Measurements from ENCODE around the gene AADACL4. TPM values are rescaled to one million over a fixed set of nuclear protein-coding genes. Genes with fewer than 3 reads are reported as not detected.
A peak's percentile ranks its signal among the peaks of the same experiment; 100 is the strongest.

AADACL4 gene
- polyA plus RNA-seq, 1 donor = not detected

DNA sequence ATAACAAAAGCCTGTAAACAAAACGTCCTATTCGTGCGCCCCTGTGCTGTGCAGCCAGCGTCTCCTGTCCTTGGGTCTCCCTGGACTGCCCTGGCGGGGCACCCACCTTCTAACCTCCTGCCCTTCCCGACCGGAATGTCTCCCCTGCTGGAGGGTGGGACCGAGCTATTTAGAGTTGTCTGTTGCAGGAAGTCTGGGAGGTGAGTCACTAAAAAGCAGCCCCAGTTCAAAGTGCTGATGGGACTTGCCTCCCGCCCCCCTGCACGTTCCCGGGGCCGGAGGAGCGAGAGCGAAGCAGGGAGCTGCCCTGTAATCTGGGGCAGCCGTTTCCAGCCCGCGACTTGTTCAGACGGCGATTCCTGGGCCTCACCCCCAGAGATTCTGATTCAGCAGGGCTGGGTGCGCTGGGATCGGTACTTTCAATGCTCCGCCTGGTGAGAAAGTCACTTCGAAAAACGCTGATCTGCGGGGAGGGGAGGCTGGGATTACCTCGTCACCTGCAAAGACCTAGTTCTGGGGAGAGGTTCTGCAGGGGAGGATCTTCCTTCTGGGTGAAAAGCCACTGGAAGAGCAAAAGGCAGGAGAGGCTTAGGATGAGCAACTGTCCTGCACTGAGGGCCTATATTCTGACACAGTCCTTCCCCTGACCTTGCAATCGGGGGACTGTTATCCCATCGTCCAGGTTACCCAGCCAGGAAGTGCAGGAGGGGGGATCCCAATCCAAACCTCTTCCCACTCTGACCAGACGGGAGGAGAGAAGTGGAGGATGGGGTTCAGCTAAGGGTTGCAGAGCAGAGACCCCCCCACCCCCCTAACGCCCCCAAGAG, 24.7 kb upstream of the AADACL4 start:
- WGBS (ENCODE audit: insufficient coverage, low lambda C conversion rate) = no CpG with 5 or more reads among the region's 30 CpGs
- H3K4me3 ChIP-seq (ENCODE audit: low read length) = peak overlapping the region; percentile 96
- H3K4me1 ChIP-seq (ENCODE audit: control insufficient read depth, insufficient read depth, low read length) = peaks cover 20% of the 10 kb centered on the region
- H3K27ac ChIP-seq (ENCODE audit: low read length) = peak overlapping the region; percentile 95
- H3K27me3 ChIP-seq (ENCODE audit: control insufficient read depth, insufficient read depth, low read length) = no peaks in the 10 kb centered on the region
- peak; percentile 91 to 97 for DNase-seq
- H3K36me3 ChIP-seq (ENCODE audit: control insufficient read depth, insufficient read depth, low read length) = no peaks in the 10 kb centered on the region
- no peaks in the 10 kb centered on the region for H3K9me3 ChIP-seq (ENCODE audit: control insufficient read depth, low read depth, low read length)

DNA sequence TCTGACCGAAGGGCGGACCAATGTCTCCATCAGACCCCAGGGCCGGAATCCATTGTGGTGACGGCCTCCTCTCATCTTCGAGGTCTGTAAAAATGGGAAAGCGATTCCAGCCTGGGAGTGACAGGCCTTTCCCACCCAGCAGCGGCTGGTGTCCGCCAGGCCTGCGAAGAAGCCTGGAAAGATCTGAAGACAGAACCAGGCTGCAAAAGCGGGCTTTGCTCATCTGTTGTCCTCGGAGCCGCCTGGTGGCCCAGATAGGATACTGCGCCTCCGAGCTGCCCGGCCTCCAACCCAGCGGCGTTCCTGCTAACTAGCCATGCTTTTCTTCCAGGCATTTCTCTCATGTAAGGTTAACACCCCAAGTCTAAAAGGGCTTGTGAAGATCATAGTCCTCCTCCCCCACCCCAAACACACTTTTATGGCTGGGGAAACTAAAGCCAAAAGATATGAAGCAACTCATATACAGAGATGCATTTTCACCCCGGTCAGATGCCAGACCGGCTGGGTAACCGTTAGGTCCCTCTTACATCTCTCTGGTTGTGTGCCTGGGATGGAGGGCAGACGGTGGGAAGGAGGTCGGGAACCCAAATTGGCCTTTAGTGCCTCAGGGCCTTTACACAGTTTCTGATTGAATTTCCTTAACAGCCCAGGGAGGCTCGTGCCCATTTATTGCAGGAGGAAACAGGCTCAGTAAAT, 23.9 kb upstream of the AADACL4 start:
- peak; percentile 79 to 83 for DNase-seq
- H3K9me3 ChIP-seq (ENCODE audit: control insufficient read depth, low read depth, low read length) = no peaks in the 10 kb centered on the region
- peak overlapping the region; percentile 95 for H3K27ac ChIP-seq (ENCODE audit: low read length)
- WGBS (ENCODE audit: insufficient coverage, low lambda C conversion rate) = 50% methylated on average over 2 of the region's 23 CpGs
- H3K27me3 ChIP-seq (ENCODE audit: control insufficient read depth, insufficient read depth, low read length) = no peaks in the 10 kb centered on the region
- H3K4me1 ChIP-seq (ENCODE audit: control insufficient read depth, insufficient read depth, low read length) = peaks cover 12% of the 10 kb centered on the region
- H3K36me3 ChIP-seq (ENCODE audit: control insufficient read depth, insufficient read depth, low read length) = no peaks in the 10 kb centered on the region
- H3K4me3 ChIP-seq (ENCODE audit: low read length) = peak overlapping the region; percentile 96

DNA sequence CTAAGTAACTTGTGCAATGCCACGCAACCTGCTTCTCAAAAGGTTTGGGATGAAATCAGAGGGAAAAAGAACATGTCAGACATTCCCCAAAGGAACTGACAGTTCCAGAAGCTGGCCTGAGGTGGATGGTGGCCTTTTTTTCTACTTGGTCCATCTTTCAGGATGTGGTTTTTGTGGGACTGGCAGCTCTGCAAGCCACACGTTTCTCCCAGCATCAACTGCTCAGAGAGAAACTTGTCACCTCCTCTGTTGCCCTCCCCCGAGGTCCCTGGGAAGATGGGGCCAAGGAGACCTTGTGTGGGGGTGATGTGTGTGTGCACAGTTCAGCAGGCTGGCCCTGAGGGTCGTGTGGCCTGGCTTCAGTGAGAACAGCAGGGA, 23.4 kb upstream of the AADACL4 start:
- Histone ChIP-seq H3K36me3 (ENCODE audit: control insufficient read depth, insufficient read depth, low read length) (no peaks in the 10 kb centered on the region), H3K27ac (ENCODE audit: low read length) (no peak overlapping the region), H3K9me3 (ENCODE audit: control insufficient read depth, low read depth, low read length) (no peaks in the 10 kb centered on the region), H3K27me3 (ENCODE audit: control insufficient read depth, insufficient read depth, low read length) (no peaks in the 10 kb centered on the region), H3K4me3 (ENCODE audit: low read length) (no peak overlapping the region), H3K4me1 (ENCODE audit: control insufficient read depth, insufficient read depth, low read length) (peaks cover 12% of the 10 kb centered on the region)
- no peak for DNase-seq
- no CpG with 5 or more reads among the region's 4 CpGs for WGBS (ENCODE audit: insufficient coverage, low lambda C conversion rate)

DNA sequence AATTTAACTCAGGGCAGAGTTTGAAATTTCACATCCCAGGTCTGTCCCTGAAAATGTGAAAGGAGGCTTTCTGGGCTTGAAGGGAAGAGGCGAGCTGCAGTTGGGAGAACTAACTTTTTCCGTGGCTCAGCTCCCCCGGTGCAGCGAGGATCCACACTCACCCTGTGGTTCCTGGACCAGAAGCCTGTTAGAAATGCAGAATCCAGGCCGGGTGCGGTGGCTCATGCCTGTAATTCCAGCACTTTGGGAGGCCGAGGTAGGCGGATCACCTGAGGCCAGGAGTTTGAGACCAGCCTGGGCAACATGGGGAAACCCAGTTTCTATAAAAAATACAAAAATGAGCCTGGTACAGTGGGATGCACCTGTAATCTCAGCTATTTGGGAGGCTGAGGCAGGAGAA, 23.0 kb upstream of the AADACL4 start:
- H3K27ac ChIP-seq (ENCODE audit: low read length) = no peak overlapping the region
- H3K36me3 ChIP-seq (ENCODE audit: control insufficient read depth, insufficient read depth, low read length) = no peaks in the 10 kb centered on the region
- no CpG with 5 or more reads among the region's 8 CpGs for WGBS (ENCODE audit: insufficient coverage, low lambda C conversion rate)
- H3K4me3 ChIP-seq (ENCODE audit: low read length) = no peak overlapping the region
- no peak for DNase-seq
- H3K27me3 ChIP-seq (ENCODE audit: control insufficient read depth, insufficient read depth, low read length) = no peaks in the 10 kb centered on the region
- H3K4me1 ChIP-seq (ENCODE audit: control insufficient read depth, insufficient read depth, low read length) = peaks cover 12% of the 10 kb centered on the region
- no peaks in the 10 kb centered on the region for H3K9me3 ChIP-seq (ENCODE audit: control insufficient read depth, low read depth, low read length)

DNA sequence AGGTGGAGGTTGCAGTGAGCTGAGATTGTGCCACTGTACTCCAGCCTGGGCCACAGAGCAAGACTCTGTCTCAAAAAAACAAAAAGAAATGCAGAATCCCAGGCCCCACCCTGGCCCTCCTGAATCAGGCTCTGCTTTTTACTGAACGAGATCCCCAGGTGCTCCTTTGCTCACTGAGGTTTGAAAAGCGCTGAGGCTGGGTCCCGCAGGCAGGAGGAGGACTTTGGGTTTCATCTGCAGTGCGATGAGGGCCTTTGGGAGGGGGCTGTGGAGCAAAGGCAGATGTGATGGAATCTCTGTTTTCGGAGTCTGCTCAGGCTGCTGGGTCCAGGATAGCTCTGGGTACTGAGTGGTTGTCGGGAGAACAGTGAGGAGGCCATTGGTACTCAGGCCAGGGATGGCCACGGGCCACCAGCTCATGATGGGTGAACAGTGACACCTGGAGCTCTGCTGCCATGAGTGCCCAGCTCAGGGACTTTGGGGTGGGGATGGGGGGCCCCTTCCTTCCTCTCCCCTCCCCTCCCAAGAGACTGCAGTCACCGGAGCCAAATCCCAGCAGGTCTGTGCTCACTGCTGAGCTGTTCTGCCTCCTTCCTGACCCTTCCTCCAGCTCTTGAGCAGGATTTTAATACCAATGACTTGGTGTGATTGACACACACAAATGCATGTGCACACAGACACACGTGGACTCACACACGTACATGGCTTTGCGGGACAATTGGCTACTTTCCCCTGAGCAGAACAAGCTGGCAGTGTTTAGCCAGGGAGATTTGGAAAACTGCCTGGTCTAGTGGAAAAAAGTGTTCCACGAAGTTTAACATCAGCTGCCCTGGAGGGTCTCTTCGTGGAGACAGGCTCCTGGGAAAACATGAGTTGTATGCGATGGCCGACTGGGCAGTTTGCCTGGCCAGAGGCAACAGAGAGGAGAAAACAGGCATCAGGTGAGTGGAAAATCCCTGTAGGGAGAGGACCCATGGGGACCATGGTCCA, 22.2 kb upstream of the AADACL4 start:
- Histone ChIP-seq H3K27me3 (ENCODE audit: control insufficient read depth, insufficient read depth, low read length) (no peaks in the 10 kb centered on the region), H3K9me3 (ENCODE audit: control insufficient read depth, low read depth, low read length) (no peaks in the 10 kb centered on the region), H3K4me1 (ENCODE audit: control insufficient read depth, insufficient read depth, low read length) (peaks cover 12% of the 10 kb centered on the region), H3K4me3 (ENCODE audit: low read length) (no peak overlapping the region), H3K36me3 (ENCODE audit: control insufficient read depth, insufficient read depth, low read length) (no peaks in the 10 kb centered on the region), H3K27ac (ENCODE audit: low read length) (no peak overlapping the region)
- DNase-seq = no peak
- no CpG with 5 or more reads among the region's 15 CpGs for WGBS (ENCODE audit: insufficient coverage, low lambda C conversion rate)

DNA sequence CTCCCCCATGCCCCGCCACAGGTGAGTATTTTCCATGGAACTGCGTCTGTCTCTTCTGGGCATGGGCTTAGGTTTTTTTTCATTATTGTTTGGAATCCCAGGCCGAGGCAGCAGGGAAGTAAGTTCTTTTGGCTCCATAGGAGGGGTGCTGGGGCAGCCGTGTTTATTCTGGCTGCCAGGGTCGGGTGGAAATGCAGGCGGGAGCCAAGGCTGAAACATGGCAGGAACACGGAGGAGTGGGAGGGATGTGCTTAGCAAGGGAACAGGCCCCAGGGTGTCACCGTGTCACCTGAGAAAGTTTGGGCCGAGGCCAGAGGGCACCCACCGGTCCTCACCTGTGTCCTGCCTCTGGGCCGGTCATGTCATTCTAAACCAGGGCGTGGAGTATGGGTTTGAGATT, 21.4 kb upstream of the AADACL4 start:
- Histone ChIP-seq H3K4me3 (ENCODE audit: low read length) (no peak overlapping the region), H3K9me3 (ENCODE audit: control insufficient read depth, low read depth, low read length) (no peaks in the 10 kb centered on the region), H3K4me1 (ENCODE audit: control insufficient read depth, insufficient read depth, low read length) (peaks cover 12% of the 10 kb centered on the region), H3K27me3 (ENCODE audit: control insufficient read depth, insufficient read depth, low read length) (no peaks in the 10 kb centered on the region), H3K36me3 (ENCODE audit: control insufficient read depth, insufficient read depth, low read length) (no peaks in the 10 kb centered on the region), H3K27ac (ENCODE audit: low read length) (no peak overlapping the region)
- no peak for DNase-seq
- no CpG with 5 or more reads among the region's 12 CpGs for WGBS (ENCODE audit: insufficient coverage, low lambda C conversion rate)

DNA sequence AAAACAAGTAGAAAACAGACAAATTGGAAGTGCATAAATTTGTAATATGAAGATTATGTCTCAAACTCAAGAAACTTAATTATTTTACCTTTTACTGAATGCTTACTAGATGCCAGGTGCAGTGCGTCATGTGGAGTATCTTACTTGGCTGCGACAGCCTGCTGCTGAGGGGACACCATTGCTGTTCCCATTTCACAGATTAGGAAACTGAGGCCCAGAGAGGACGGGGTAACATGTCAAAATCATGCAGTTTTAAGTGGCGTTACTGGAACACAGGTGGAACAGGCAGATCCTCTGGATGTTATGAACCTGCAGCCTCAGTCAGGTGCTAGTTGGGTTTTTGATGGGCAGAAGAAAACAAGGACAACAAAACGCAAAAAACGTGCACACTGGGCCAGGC, 18.6 kb upstream of the AADACL4 start:
- no CpG with 5 or more reads among the region's 6 CpGs for WGBS (ENCODE audit: insufficient coverage, low lambda C conversion rate)

DNA sequence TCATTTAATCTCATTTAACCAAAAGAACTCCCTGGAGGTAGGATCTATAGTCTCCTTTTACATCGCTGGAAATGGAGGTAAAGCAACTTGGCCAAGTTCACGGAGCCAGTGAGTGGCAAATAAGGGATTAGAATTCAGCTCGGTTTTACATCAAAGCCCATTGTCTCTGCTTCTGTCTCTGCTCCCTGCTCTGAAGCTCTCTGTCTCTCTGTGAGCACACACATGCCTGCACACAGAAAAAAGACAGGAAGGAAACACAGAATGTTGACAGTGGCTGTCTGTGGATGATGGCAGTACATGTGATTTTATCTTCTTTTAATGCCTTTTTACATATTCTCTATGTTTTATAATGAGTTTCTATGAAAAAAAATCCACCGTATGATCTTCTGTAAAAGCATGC, 17.0 kb upstream of the AADACL4 start:
- no peak overlapping the region for H3K27ac ChIP-seq (ENCODE audit: low read length)
- no peak overlapping the region for H3K4me3 ChIP-seq (ENCODE audit: low read length)
- H3K4me1 ChIP-seq (ENCODE audit: control insufficient read depth, insufficient read depth, low read length) = no peaks in the 10 kb centered on the region
- no peak for DNase-seq
- H3K27me3 ChIP-seq (ENCODE audit: control insufficient read depth, insufficient read depth, low read length) = no peaks in the 10 kb centered on the region
- no peaks in the 10 kb centered on the region for H3K9me3 ChIP-seq (ENCODE audit: control insufficient read depth, low read depth, low read length)
- no peaks in the 10 kb centered on the region for H3K36me3 ChIP-seq (ENCODE audit: control insufficient read depth, insufficient read depth, low read length)
- no CpG with 5 or more reads among the region's 4 CpGs for WGBS (ENCODE audit: insufficient coverage, low lambda C conversion rate)

More for the DNA sequence above, 18.6 kb upstream of the AADACL4 start:
- H3K27ac ChIP-seq (ENCODE audit: low read length) = no peak overlapping the region
- no peak for DNase-seq
- H3K4me1 ChIP-seq (ENCODE audit: control insufficient read depth, insufficient read depth, low read length) = peaks cover under 1% of the 10 kb centered on the region
- H3K4me3 ChIP-seq (ENCODE audit: low read length) = no peak overlapping the region
- H3K9me3 ChIP-seq (ENCODE audit: control insufficient read depth, low read depth, low read length) = no peaks in the 10 kb centered on the region
- no peaks in the 10 kb centered on the region for H3K27me3 ChIP-seq (ENCODE audit: control insufficient read depth, insufficient read depth, low read length)
- H3K36me3 ChIP-seq (ENCODE audit: control insufficient read depth, insufficient read depth, low read length) = no peaks in the 10 kb centered on the region

DNA sequence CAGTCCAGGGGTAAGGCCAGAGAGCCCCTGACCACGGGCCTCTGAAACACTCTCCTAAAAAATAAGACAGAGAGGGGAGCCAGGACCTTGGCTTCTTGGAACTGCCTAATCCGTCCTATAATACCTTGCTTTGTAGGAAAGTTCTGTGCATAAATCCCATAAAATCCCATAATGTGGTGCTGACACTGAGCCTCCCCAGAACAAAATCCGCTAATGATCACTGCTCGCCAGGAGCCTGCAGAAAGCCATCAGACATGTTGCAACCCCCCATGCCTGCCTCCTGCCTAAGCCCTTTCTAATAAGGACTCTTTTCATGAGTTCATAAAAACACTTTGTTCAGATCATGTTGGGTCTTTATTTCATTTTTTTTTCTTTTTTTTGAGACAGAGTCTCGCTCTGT, 16.6 kb upstream of the AADACL4 start:
- H3K9me3 ChIP-seq (ENCODE audit: control insufficient read depth, low read depth, low read length) = no peaks in the 10 kb centered on the region
- no CpG with 5 or more reads among the region's 5 CpGs for WGBS (ENCODE audit: insufficient coverage, low lambda C conversion rate)
- H3K4me1 ChIP-seq (ENCODE audit: control insufficient read depth, insufficient read depth, low read length) = no peaks in the 10 kb centered on the region
- no peaks in the 10 kb centered on the region for H3K36me3 ChIP-seq (ENCODE audit: control insufficient read depth, insufficient read depth, low read length)
- no peaks in the 10 kb centered on the region for H3K27me3 ChIP-seq (ENCODE audit: control insufficient read depth, insufficient read depth, low read length)
- H3K27ac ChIP-seq (ENCODE audit: low read length) = no peak overlapping the region
- no peak for DNase-seq
- H3K4me3 ChIP-seq (ENCODE audit: low read length) = no peak overlapping the region

DNA sequence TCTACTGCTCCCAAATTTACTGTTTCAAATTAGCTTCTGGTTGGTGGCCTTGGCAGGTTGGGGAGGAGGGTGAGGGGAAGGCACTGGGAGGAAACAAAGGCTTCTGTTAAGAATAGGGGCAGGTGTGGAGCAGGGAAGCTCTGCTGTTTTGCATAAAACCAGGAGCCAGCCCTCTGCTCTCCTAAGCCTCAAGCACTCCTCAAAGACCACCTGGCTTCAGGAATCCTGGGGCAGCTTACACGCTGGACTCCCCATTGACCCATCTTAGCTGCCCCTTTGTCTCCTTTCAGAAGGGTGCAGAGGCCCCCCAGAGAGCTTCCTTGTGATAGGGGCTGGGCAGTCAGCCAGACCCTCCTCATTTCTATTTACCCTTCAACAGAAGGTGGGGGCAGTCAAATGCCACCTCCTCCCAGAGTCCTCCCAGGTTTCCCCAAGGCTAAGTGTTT, 14.4 kb upstream of the AADACL4 start:
- H3K36me3 ChIP-seq (ENCODE audit: control insufficient read depth, insufficient read depth, low read length) = no peaks in the 10 kb centered on the region
- H3K4me1 ChIP-seq (ENCODE audit: control insufficient read depth, insufficient read depth, low read length) = no peaks in the 10 kb centered on the region
- no CpG with 5 or more reads among the region's 1 CpG for WGBS (ENCODE audit: insufficient coverage, low lambda C conversion rate)
- no peak for DNase-seq
- H3K9me3 ChIP-seq (ENCODE audit: control insufficient read depth, low read depth, low read length) = no peaks in the 10 kb centered on the region
- no peaks in the 10 kb centered on the region for H3K27me3 ChIP-seq (ENCODE audit: control insufficient read depth, insufficient read depth, low read length)
- no peak overlapping the region for H3K27ac ChIP-seq (ENCODE audit: low read length)
- H3K4me3 ChIP-seq (ENCODE audit: low read length) = no peak overlapping the region

All from large intestine (tissue), 3 donors.